HG03521 (cell line): ENCODE measurements around the gene SPEG.

Source experiments
- ATAC-seq: cut with Tn5 transposase; IDR thresholded peaks from one replicate; pipeline ENCODE4 v1.9.1; 2021; ENCODE audit warnings: mild to moderate bottlenecking, moderate library complexity; ENCODE audit not compliant: unreplicated experiment

Gene SPEG

GRCh38 chr2:219509780-219510511 lies 75.3 kb downstream of the SPEG start:
- no peak for ATAC-seq

- ATAC-seq: no peak
These were observed 76.0 kb downstream of the SPEG start for GRCh38 chr2:219510512-219511135.

- ATAC-seq: no peak
These were observed 77.1 kb downstream of the SPEG start for GRCh38 chr2:219511547-219512325.

- ATAC-seq: no peak
These were observed 78.0 kb downstream of the SPEG start for GRCh38 chr2:219512524-219513216.

GRCh38 chr2:219513787-219514186 lies 79.1 kb downstream of the SPEG start:
- no peak for ATAC-seq

GRCh38 chr2:219514196-219514761 lies 79.6 kb downstream of the SPEG start, which contains the start of gene ASIC4:
Gene ASIC4, plus strand, starts transcription at chr2:219514482. Its CDS starts 243 bp downstream, at chr2:219514725.
- ATAC-seq: no peak

- ATAC-seq: no peak
These were observed 80.2 kb downstream of the SPEG start for GRCh38 chr2:219514836-219515235.

- ATAC-seq: no peak
These were observed 81.4 kb downstream of the SPEG start for GRCh38 chr2:219515874-219516629.

- ATAC-seq: no peak
These were observed 82.2 kb downstream of the SPEG start for GRCh38 chr2:219516888-219517287.

- no peak for ATAC-seq
These were observed 83.5 kb downstream of the SPEG start for GRCh38 chr2:219517954-219518778.

GRCh38 chr2:219519526-219519916 lies 84.9 kb downstream of the SPEG start:
- ATAC-seq: no peak

- ATAC-seq: no peak
These were observed 85.4 kb downstream of the SPEG start for GRCh38 chr2:219520079-219520478.

- no peak for ATAC-seq
These were observed 86.6 kb downstream of the SPEG start for GRCh38 chr2:219521066-219521880.

- ATAC-seq: no peak
These were observed 87.7 kb downstream of the SPEG start for GRCh38 chr2:219522111-219523030.

GRCh38 chr2:219523031-219523671 lies 88.5 kb downstream of the SPEG start:
- no peak for ATAC-seq

GRCh38 chr2:219524817-219525216 lies 90.2 kb downstream of the SPEG start:
- ATAC-seq: no peak
